Choroid plexus epithelial cell (primary cell): ENCODE measurements around the gene HOMEZ.
A peak's percentile ranks its signal among the peaks of the same experiment; 100 is the strongest.

Source experiments
- DNase-seq: peaks from one replicate; pipeline ENCODE4 v3.0.0-alpha.2; 2010; ENCODE audit warnings: low read depth
- H3K4me3 ChIP-seq: 2 replicates; pipeline ENCODE4 v1.5.1; 2011; ENCODE audit warnings: low read depth, mild to moderate bottlenecking, control low read depth, low read length, moderate library complexity
- TF ChIP-seq, protein P1 (sequence below): conservative IDR thresholded peaks from 2 replicates; pipeline ENCODE4 v1.5.1; 2011; ENCODE audit warnings: low read depth, mild to moderate bottlenecking, control low read depth, inconsistent platforms, low read length, moderate library complexity

HOMEZ gene

DNA sequence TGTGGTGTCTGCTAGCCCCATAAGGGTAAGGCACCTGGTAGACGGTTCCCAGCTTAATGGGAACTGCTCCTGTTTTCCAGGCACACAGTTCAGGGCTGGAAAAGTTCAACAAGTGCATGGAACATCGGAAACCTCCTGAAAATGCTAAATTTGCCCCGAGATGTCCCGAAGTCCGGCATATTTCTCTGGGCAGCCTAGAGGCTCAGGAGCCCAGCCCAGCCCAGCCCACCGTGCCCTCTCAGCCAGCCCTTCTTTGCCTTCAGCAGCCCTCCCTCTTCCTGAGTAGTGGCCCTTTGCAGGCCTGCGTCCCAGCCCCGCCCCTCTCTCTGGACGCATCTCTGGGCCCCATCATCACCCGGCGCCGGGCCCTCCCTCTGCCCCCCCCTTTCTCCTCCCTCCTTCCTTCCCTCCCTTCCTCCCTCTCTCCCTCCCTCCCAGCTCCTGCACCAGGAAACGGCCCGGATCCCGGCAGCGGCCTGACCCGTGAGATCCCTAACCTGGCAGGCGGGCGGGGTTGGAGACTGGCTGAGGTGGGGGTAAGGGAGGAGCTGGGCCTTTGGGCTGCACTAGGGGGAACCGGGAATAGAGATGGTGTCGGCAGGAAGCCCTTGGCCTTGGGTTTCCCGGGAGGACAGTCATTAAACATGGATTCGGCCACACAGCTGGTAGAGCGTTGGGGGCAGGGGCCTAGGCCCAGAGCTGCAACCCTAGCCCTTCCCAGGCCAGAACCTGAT, 20.6 kb upstream of the HOMEZ start, which contains the start of gene BCL2L2:
BCL2L2 (plus strand) TSS at position 422 of the 734 bp plus-strand sequence. CDS start 935 bp downstream, outside the sequence.
- TF ChIP-seq, protein P1, sequence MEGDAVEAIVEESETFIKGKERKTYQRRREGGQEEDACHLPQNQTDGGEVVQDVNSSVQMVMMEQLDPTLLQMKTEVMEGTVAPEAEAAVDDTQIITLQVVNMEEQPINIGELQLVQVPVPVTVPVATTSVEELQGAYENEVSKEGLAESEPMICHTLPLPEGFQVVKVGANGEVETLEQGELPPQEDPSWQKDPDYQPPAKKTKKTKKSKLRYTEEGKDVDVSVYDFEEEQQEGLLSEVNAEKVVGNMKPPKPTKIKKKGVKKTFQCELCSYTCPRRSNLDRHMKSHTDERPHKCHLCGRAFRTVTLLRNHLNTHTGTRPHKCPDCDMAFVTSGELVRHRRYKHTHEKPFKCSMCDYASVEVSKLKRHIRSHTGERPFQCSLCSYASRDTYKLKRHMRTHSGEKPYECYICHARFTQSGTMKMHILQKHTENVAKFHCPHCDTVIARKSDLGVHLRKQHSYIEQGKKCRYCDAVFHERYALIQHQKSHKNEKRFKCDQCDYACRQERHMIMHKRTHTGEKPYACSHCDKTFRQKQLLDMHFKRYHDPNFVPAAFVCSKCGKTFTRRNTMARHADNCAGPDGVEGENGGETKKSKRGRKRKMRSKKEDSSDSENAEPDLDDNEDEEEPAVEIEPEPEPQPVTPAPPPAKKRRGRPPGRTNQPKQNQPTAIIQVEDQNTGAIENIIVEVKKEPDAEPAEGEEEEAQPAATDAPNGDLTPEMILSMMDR = no peak
- peak; percentile 89 for DNase-seq
- H3K4me3 ChIP-seq = peak within 1 kb of the TSS; percentile 96

DNA sequence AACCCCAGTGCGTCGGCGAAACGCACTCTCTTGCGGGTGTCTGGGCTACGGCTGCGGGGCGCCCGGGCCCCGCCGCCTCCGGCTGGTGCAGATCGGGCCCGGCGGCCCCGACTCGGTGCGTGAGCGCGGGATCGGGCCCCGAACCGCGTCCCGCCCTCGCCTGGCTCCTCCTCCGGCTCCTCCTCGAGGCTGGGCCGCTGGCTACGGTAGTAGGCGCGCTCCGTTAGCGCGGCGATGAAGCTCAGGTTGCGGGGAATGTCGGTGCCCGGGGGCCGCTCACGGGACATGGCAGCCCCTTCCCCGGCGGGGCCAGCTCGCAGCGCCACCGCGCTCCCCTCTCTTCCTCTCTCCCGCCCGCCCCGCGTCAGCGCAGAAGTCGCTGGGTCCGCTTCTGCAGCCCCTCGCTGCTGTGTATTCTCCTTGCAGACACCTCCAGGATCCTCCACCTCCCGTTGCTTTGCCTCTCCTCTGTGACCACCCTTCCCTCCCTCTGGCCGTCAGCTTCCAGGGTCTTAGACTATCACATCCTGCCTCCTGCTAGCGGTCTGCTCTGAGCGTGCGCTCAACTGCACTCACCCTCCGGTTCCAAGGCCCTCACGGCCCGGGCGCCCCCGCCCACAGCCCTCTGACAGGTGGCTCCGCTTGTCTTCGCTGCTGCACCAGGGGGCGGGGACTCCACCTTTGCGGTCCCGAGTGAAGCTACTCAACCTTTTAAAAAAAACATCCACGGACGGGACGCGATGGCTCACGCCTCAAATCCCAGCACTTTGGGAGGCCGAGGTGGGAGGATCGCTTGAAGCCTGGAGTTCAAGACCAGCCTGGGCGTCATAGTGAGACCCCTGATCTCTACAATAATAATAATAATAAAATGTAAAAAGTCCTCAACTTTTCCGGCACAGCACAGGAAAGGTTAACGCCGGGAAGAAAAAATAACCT, 16.6 kb upstream of the HOMEZ start, which contains the start of gene PPP1R3E:
PPP1R3E (minus strand) TSS at position 570 of the 936 bp plus-strand sequence; CDS start at position 287, 283 bp downstream.
- TF ChIP-seq, protein P1 = no peak
- peak; percentile 61 for DNase-seq

DNA sequence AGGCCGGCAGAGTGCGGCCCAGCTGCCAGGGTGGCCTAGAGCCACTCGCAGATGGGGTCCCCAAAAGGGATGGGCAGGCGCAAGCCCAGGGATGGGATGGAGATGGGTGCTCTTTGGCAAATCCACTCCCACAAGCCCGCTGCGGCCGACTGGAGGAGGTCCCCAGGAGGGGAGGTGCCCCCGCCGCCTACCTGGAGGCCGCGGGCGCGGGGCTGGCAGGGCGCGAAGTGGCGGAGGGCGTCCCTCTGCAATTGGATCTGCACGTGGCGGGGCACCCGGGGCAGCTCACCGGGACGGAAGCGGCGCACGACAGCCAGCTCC, 16.0 kb upstream of the HOMEZ start:
- no peak for DNase-seq
- TF ChIP-seq, protein P1 = no peak
- H3K4me3 ChIP-seq = peak overlapping the region; percentile 76

More for the DNA sequence above, 16.6 kb upstream of the HOMEZ start, which contains the start of gene PPP1R3E:
- H3K4me3 ChIP-seq = peak within 1 kb of the TSS; percentile 76

DNA sequence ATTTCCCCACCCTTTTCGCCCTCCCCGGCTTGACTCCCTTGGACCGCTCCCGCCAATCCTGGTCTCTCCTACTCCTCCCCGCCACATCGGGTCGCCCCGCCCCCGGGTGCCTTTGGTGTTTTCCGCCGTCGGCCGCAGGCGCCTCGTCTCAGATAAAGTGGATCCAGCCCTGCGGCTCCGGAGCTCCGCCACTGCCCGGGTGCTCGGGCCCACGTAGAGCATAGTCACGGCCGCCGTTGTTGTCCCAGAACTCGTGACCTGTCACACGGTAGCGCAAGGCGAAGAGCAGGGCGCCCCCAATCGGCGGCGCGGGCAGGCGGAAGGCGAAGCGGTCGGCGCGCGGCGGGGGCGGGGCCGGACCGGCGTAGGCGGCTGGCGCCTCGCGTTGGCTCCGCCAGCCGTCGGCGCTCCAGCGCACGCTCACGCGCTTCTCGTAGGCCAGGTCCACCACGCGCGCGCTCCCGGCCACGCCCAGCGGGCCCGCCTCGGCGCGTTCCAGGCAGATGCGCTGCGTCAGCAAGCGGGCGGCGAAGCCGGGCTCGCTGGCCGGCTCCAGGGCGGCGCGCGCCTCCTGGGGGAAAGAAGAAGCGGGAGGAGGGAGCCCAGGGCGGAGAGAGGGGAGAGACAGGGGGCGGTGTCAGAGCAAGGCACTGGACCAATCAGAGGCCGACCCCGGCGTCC, 15.5 kb upstream of the HOMEZ start:
- H3K4me3 ChIP-seq = peak overlapping the region; percentile 76
- peak; percentile 99 for DNase-seq
- TF ChIP-seq, protein P1 = peak; percentile 62

DNA sequence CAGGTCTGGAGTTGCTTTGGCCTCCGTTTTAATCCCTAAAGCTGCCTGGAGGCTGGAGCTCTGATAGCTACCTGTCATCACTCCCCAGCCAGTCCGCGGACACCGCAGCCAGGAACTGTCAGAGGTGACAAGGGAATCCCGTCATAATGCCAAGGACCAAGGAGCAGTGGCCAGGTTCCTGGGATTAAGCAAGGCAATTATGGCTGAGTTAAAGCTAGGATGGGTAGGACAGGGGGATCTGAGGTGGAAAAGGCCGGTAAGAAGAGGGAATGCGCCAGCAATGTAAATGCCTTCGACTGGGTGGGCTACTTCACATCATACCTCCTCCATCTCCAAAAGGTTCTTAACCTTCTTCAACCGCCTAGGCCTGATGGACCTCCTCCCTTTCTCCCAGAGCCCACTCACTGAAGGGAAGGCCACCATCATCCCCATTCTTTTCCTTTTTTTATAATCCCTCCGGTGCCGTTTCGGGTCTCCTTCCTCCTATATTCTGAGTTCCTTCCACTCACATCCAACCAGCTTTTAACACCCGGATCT, 14.8 kb upstream of the HOMEZ start:
- H3K4me3 ChIP-seq = peak overlapping the region; percentile 64
- DNase-seq = no peak
- TF ChIP-seq, protein P1 = no peak

DNA sequence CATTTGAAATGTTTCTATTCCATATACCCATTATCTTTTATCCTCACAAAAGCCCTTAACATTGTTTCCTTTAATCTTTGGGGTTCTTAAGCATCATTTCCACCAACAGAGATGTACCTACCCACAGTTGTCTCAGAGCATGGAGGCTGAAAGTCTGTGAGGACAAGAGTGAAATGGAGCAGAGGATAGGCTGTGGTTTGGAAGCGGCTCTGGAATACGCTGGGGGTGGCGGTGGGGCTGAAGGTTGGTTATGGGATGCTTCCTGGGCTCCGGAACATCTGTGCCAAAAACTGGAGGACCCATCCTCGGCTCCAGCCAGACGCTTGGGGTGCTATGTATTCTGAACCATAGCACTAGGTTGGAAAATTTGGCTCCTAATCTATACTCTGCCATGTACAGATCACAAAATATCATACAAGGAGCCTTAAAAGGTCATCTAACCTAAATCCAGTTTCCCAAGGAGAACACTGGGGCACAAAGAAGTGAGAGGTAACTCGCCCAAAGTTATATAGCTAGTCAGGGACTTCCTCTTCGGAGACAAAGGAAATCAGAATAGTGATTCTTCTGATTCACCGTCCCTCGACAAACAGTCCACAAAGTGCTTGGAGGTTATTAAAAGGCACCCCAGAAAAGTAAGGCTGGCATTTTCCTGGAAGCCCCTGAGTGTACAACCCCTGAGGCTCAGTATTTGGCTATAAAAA, 14.2 kb upstream of the HOMEZ start:
- no peak for DNase-seq
- peak overlapping the region; percentile 64 for H3K4me3 ChIP-seq
- TF ChIP-seq, protein P1 = no peak
